GM19455 (cell line): ENCODE data around the gene GALNT2.

Experiments
- ATAC-seq: cut with Tn5 transposase; IDR thresholded peaks from one replicate; pipeline ENCODE4 v1.9.1; 2021; ENCODE audit not compliant: unreplicated experiment

Gene GALNT2

DNA sequence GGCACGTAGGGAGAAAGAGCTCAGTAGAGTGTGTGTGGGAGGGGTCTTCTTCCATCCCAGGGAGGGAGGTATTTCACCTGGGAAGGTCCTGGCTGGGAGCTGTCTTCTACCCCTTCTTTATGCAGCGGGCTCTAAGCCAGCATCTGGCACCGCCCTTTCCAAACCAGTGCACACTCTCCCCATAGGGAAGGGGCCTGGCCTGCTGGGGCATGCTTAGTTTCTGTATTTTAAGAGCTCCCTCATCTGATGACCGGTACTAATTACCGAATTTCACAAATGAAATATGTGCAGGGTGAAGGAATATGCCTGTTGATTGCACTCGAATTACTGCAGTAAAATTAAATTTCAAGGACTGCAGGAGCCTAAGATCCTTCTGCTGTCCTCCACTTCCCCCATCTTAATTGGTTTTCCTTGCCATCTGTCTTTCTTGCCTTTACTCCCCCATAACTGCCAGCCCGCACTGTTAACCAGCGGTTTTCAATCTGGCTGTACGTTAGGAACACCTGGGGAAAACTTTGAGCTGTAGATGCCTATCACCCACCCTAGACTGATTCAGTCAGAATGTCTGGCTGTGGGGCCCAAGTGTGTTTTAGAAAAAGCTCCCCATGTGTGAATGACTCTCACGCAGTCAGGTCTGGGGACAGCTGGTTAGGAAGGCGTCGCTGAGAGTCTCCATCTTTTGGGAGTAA lies 20.1 kb downstream of the GALNT2 start:
- ATAC-seq = no peak

DNA sequence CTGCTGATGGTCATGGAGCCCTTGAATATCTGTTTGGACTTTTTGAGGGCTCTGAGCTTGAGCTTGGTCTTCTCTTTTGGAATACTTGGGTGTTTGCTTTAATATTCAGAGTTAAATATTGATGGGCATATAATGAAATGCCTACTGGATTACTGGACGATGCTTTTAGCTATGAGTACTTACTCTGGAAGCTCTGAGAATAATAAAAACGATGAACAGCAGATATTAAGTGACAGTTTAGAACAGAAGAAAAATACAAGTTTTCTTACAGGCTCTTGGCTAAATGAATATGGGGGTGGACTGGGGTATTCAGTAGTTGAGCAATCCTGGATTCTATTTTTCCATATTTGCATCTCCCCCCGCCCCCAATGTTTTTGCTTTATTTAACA lies 20.7 kb downstream of the GALNT2 start:
- ATAC-seq = no peak

DNA sequence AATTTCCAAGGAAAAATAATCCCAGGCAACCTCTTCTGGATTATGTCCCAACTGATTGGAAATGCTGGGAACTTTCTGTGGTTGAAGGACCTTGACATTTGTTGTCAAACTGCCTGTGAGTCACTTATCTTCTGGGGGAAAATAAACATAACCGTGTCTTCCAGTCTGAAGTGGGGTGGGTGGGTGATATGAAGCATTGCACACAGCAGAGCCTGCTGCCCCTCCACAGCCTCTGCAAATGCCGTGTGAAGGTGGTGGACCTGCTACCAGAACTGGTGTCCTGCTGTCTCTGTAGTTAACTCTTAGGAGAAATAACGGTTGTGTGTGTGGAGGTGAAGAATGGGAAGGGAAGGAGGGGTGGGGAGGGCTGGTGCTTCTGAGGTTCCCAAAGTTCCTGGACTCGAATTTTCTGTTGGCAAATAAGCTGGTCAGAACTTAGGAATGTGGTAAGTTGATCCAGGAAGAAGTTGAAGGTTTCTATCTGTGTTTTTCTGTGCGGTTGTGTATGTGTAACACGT lies 23.2 kb downstream of the GALNT2 start:
- ATAC-seq = no peak

DNA sequence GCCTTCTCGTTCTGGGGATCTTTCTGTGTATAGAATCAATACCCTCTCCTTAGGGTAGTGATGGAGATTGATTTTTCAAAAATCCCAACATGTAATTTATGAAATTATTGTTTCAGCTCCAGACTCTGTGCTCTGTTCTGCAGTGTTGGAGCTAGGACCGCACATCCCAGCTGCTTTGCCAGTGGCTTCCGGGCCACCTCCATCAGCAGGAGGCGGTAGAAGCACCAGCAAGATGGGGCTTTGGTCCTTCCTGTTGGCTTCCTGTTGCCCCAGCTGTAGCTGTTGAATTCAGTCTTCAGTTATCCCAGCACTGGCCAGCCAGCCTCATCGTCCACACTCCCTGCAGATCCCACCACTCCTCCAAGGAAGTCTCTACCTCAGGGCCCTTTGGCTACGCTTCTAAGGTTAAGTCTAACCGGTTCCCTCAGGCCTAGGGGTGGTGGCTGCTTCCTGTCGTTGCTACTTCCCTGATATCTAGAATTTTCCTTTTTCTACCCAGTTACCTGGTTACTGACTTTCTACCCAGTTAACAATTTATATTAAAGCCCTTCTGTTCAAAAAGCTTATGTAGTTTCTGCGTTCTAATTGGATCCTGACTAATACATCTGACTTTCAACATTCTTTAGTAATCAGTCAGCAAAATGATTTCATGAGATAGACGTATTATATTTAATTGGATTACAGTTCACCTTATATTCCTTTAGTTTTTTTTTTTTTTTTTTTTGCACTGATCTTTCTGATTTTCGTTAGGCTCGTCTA lies 24.6 kb downstream of the GALNT2 start:
- ATAC-seq = no peak

GRCh38 chr1:230094746-230095145 lies 27.7 kb downstream of the GALNT2 start:
- no peak for ATAC-seq

GRCh38 chr1:230095938-230096337 lies 28.9 kb downstream of the GALNT2 start:
- ATAC-seq = no peak

GRCh38 chr1:230097370-230097769 lies 30.3 kb downstream of the GALNT2 start:
- ATAC-seq = no peak

GRCh38 chr1:230098723-230099122 lies 31.7 kb downstream of the GALNT2 start:
- no peak for ATAC-seq

- ATAC-seq = no peak
These were observed 32.4 kb downstream of the GALNT2 start for GRCh38 chr1:230099465-230099864.

DNA sequence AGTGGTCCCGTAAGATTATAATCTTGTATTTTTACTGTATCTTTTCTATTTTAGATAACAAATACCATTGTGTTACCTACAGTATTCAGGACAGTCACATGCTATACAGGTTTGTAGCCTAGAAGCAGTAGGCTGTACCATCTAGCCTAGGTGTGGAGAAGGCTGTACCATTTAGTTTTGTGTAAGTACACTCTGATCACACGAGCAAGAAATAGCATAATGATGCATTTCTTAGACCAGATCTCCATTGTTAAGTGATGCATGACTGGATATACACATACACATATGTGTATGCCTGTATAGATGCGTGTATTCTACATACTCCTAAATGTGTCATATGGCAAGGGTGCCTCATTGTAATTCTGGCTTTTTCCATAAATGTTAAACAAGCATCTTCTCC lies 33.9 kb downstream of the GALNT2 start:
- ATAC-seq = no peak

- ATAC-seq = no peak
These were observed 34.5 kb downstream of the GALNT2 start for GRCh38 chr1:230101556-230101955.

DNA sequence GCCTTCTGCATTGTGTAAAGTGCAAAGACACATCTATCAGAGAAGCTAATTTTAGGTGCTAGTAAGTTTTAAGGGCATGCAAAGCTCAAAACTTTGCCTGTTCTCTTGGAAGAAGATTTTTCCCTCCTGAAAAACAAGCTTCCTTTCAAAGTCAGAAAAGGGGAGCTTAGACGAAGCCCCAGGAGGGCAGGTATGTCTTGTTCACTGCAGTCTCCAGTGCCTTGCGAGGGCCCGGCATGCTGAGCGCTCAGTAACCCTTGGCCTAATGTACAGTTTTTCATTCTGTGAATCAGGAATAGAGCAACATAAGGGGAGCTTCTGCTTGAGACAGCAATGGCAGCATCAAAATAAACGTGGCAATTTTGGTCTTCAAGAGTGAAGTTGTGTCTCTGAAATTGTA lies 35.0 kb downstream of the GALNT2 start:
- no peak for ATAC-seq

DNA sequence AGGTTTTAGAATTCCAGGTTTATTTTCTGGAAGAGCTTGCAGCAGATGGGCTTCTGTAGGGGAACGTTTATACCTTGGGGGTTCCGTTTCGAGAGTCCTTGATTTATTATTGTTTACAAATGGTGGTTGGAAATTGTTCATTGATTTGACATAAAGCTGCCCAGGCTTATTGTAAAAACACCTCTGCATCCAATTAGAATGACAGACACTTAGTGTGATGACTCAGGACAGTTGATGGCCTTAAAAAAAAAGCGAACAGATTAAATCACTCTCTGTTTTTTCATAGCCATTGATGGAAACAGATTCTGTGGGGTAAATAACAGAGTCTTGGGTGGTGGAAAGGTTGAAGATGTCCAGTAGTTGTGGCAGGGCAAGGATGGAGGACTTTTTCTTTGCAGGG lies 35.4 kb downstream of the GALNT2 start:
- ATAC-seq = no peak

DNA sequence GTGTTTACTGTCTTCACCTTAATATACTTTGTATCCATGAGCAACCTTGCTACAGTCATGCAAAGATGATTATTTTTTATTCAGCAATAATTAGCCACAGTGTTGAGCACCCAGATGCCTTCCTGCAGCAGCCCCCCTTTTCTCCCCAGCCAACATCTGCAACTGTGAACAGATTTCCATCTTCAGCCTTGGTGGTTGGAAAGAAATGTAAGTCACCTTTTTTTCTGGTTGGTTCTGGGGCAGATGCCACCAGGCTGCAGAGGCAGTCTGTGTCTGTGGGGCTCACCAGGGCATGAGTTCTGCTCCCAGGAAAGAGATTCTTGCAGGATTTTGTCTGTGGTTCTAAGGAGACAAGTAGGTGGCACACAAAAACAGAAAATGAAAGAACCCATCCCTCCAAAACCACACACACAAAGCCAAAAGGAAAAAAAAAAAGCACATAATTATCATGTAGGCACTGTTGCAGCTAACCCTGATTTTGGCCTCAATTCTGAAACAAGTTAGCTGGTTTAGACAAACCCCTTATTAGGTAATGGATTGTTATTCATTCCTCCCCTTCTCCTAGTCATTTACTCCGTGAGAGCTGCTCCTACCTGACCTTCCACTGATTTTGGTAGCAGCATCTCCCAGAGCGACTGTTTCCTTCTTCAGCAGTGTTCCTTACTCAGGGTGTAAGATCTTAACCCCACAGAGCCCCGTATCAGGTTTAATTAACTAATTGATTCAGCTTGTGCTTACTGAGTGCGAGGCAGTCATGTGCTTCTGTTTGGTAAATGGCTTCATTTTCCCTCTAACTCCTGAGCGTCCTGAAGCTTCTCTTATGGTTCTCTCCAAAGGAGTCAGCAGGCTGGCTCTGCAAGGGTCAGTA lies 36.5 kb downstream of the GALNT2 start:
- ATAC-seq = no peak

- peak; percentile 39 for ATAC-seq
These were observed 37.6 kb downstream of the GALNT2 start for GRCh38 chr1:230104395-230105244.

DNA sequence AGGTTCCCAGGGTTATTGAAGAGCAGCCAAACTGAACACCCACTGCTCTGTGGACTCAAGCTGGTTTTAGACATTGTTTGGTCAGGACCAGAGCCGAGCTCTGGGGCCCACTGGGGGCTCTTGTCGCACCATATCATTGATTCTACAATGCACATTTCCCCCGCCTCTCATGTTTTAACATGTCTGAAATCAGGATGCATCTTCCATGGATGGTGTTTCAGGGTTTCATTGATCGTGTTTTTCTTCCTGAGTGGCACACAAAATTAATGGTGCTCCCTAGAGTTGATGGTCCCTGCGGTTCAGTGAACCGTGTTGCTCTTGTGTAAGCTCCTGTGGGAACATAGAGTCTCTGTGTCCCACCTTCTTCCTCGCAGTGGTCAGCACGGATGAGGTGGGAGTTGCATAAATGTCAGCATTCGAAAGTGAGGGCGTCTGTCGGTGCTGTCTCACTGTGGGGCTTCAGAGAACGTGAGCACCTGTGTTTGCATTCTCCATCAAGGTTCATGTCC lies 38.3 kb downstream of the GALNT2 start:
- no peak for ATAC-seq

DNA sequence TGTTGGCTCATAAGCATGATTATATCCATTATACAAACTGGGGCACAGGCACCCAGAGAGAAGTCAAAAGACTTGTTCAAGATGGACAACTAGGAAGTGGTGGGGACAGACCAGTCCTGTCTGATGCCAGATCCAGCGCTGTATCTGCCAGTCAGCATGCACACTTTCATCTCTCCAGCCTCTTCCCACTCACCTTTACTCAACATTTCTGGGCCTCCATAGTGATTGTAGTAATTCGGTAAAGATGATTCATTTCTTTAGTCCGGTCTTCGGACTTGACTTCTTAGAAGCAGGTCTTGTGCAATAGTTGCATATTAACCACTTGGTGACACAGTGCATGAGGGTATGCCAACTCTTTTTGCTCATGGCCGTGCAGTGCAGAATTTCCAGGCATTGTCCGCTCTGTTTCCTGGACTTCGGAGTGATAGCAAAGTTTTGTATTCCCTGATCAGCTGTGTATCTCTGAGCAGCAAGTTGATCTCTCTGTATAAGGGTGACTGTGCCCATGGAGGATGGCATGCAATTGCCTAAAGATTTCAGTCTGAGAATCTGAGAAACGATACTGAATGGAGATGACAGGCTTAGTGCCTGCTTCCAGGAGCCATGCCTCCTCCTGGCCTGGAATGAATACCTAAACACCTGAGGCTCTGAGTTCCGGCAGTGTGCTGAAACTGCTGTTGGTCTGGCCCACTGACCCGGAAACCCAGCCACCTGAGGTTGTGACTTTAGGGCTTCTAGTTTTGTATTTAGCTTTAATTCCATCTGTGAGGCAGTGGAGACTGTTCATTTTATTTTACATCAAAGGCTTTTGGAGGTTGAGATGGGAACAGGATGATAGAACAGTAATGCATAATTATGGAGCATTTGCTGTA lies 39.0 kb downstream of the GALNT2 start:
- peak; percentile 26 for ATAC-seq

DNA sequence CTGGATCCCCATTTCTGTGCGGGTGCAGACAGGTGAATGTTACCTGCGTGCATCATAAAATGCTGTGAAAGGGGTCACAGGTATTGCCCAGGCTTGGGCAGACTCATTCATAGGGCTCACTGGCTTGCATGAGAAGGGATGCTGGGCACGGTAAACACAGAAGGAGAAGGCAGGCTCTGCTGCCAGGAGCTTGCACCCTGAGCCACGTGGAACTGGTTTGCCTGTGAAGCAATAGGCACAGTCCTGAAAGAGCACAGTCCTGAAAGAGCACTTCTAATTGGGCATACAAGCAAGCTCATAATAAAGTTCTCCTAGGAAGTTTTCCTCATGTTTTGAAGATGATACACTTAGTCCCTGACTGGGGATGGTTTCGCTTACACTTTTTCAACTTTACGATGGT lies 40.9 kb downstream of the GALNT2 start:
- no peak for ATAC-seq

DNA sequence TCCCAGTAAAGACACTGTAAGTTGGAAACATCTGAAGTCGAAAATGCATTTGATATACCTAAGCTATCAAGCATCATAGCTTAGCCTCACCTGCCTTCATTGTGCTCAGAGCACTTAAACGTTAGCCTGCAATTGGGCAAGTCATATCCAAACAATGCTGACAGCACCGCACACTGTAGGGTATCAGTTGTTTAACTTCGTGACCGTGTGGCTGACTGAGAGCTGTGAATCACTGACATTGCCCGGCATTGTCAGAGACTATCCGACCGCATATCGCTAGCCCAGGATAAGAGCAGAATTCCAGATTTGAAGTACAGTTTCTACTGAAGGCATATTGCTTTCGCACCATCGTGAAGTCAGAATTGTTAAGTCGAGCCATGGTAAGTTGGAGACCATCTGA lies 41.5 kb downstream of the GALNT2 start:
- ATAC-seq = no peak
